DOHH2 (cell line): Measurements from ENCODE around the gene SLC4A11.

Experiments
- H3F3A ChIP-seq: fragments of 200-600 bp; sonication (generic), shearing (Covaris generic); 2 replicates; pipeline ENCODE4 v1.6.0; 2016; ENCODE audit warnings: antibody characterized with exemption, mild to moderate bottlenecking; ENCODE audit not compliant: control insufficient read depth, insufficient read depth
- H3K27ac ChIP-seq: fragments of 200-600 bp; sonication (generic); 2 replicates; pipeline ENCODE4 v1.5.1; 2014; ENCODE audit warnings: low read depth, mild to moderate bottlenecking, low read length, moderate library complexity
- H3K27me3 ChIP-seq: fragments of 200-600 bp; sonication (generic); 2 replicates; pipeline ENCODE4 v1.6.1; 2014; ENCODE audit warnings: mild to moderate bottlenecking, low read length, mixed read lengths; ENCODE audit not compliant: control insufficient read depth
- H3K36me3 ChIP-seq: fragments of 200-600 bp; sonication (generic); 2 replicates; pipeline ENCODE4 v1.6.1; 2014; ENCODE audit warnings: mild to moderate bottlenecking, low read length, moderate library complexity, mixed read lengths; ENCODE audit not compliant: control insufficient read depth
- H3K4me1 ChIP-seq: fragments of 200-600 bp; sonication (generic); 2 replicates; pipeline ENCODE4 v1.6.1; 2014; ENCODE audit warnings: mild to moderate bottlenecking, low read length, mixed read lengths; ENCODE audit not compliant: control insufficient read depth
- H3K4me2 ChIP-seq: fragments of 200-600 bp; sonication (generic); 2 replicates; pipeline ENCODE4 v1.6.0; 2014; ENCODE audit warnings: mild to moderate bottlenecking, low read length, moderate library complexity
- H3K4me3 ChIP-seq: fragments of 200-600 bp; sonication (generic); 2 replicates; pipeline ENCODE4 v1.5.1; 2014; ENCODE audit warnings: mild to moderate bottlenecking, low read length, mixed read lengths
- H3K79me2 ChIP-seq: fragments of 200-600 bp; sonication (generic); 2 replicates; pipeline ENCODE4 v1.6.1; 2014; ENCODE audit warnings: mild to moderate bottlenecking, low read length, mixed read lengths; ENCODE audit not compliant: control insufficient read depth
- H3K9me2 ChIP-seq: fragments of 200-600 bp; sonication (generic); replicated peaks from 2 replicates; pipeline ENCODE4 v1.6.1; 2014; ENCODE audit warnings: mild to moderate bottlenecking, low read length, mixed read lengths; ENCODE audit not compliant: control insufficient read depth
- H3K9me3 ChIP-seq: fragments of 200-600 bp; sonication (generic); 2 replicates; pipeline ENCODE4 v1.6.1; 2014; ENCODE audit warnings: antibody characterized with exemption, low read length, mixed read lengths; ENCODE audit not compliant: control insufficient read depth, insufficient read depth
- H4K20me1 ChIP-seq: fragments of 200-600 bp; sonication (generic); 2 replicates; pipeline ENCODE4 v1.6.0; 2014; ENCODE audit warnings: low read depth, mild to moderate bottlenecking, antibody characterized with exemption, low read length, moderate library complexity; ENCODE audit not compliant: control insufficient read depth, insufficient read depth
- CTCF ChIP-seq: fragments of 200-600 bp; sonication (generic); IDR thresholded peaks from one replicate; pipeline ENCODE4 v1.5.1; 2014; ENCODE audit warnings: antibody characterized with exemption, mild to moderate bottlenecking, low read depth, low read length; ENCODE audit not compliant: poor library complexity, severe bottlenecking
- EZH2phosphoT487 ChIP-seq: fragments of 200-600 bp; sonication (generic); IDR thresholded peaks from 2 replicates; pipeline ENCODE4 v1.6.1; 2017; ENCODE audit warnings: borderline replicate concordance, mild to moderate bottlenecking, antibody characterized with exemption, low read length, moderate library complexity, mixed read lengths

SLC4A11 gene

DNA sequence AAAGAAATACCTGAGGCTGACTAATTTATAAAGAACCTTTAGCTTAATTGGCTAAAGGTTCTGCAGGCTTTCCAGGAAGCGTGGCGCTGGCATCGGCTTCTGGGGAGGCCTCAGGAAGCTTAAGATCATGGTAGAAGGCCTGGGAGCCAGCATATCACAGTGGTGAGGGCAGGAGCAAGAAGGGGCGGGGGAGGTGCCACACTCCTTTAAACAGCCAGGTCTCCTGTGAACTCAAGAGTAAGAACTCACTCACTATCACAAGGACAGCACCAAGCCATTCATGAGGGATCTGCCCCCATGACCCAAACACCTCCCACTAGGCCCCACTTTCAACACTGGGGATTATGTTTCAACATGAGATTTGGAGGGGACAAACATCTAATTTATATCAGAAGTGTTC is 34.4 kb upstream of the SLC4A11 start:
- no peak for TF ChIP-seq CTCF
- TF ChIP-seq EZH2phosphoT487 = no peak
- Histone ChIP-seq H3K36me3 (no peaks in the 10 kb centered on the region), H3K4me2 (no peak overlapping the region), H3K4me3 (no peak overlapping the region), H4K20me1 (no peaks in the 10 kb centered on the region), H3K27ac (no peak overlapping the region), H3K9me3 (no peaks in the 10 kb centered on the region), H3K4me1 (no peaks in the 10 kb centered on the region), H3K79me2 (no peaks in the 10 kb centered on the region), H3K9me2 (no peaks in the 10 kb centered on the region), H3K27me3 (peaks cover 6% of the 10 kb centered on the region; the same call in 1 of the 2 replicates), H3F3A (no peaks in the 10 kb centered on the region)

GRCh38 chr20:3270051-3270450 is 31.1 kb upstream of the SLC4A11 start:
- Histone ChIP-seq H4K20me1 (no peaks in the 10 kb centered on the region), H3K36me3 (no peaks in the 10 kb centered on the region), H3K27me3 (no peaks in the 10 kb centered on the region), H3K79me2 (no peaks in the 10 kb centered on the region), H3F3A (no peaks in the 10 kb centered on the region), H3K4me3 (no peak overlapping the region), H3K27ac (no peak overlapping the region), H3K4me2 (no peak overlapping the region), H3K9me3 (no peaks in the 10 kb centered on the region), H3K9me2 (no peaks in the 10 kb centered on the region), H3K4me1 (no peaks in the 10 kb centered on the region)
- TF ChIP-seq EZH2phosphoT487 = no peak
- no peak for TF ChIP-seq CTCF

DNA sequence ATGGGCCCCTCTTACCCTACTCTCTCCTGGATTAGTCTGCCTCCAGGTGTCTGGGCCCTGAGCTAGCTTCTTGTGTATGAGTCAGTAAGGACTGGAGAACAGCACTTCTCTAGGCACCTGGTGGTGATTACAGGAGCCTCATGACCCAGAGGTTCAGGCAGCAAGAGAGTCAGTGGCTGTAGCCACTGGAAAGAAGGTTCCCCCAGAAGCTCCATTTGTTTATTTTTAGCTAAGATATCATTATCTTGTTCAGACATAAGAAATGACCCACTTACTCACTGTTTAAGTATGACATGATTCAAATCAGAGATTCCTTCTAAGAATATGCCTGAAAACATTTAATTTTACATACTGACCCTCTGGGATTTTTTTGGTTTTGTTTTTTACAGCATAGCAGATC is 23.6 kb upstream of the SLC4A11 start:
- Histone ChIP-seq H3K9me2 (no peaks in the 10 kb centered on the region), H3K27me3 (no peaks in the 10 kb centered on the region; the same call in 1 of the 2 replicates), H3K4me3 (no peak overlapping the region), H4K20me1 (no peaks in the 10 kb centered on the region), H3K79me2 (no peaks in the 10 kb centered on the region), H3K9me3 (no peaks in the 10 kb centered on the region), H3F3A (no peaks in the 10 kb centered on the region), H3K4me1 (no peaks in the 10 kb centered on the region), H3K4me2 (no peak overlapping the region), H3K36me3 (no peaks in the 10 kb centered on the region), H3K27ac (no peak overlapping the region)
- TF ChIP-seq EZH2phosphoT487 (no peak), CTCF (no peak)

GRCh38 chr20:3258429-3258828 is 19.4 kb upstream of the SLC4A11 start:
- no peaks in the 10 kb centered on the region for H3K79me2 ChIP-seq
- no peak overlapping the region for H3K4me2 ChIP-seq
- H3K4me3 ChIP-seq = no peak overlapping the region
- no peaks in the 10 kb centered on the region for H4K20me1 ChIP-seq
- H3K36me3 ChIP-seq = no peaks in the 10 kb centered on the region
- no peaks in the 10 kb centered on the region for H3K4me1 ChIP-seq
- TF ChIP-seq EZH2phosphoT487 (no peak), CTCF (no peak)
- no peaks in the 10 kb centered on the region; the same call in 1 of the 2 replicates for H3K27me3 ChIP-seq
- H3K9me3 ChIP-seq = no peaks in the 10 kb centered on the region
- H3K27ac ChIP-seq = no peak overlapping the region
- no peaks in the 10 kb centered on the region for H3F3A ChIP-seq
- H3K9me2 ChIP-seq = no peaks in the 10 kb centered on the region
